GM18526 (cell line): ENCODE measurements around the gene ERI3.

ENCODE experiments used
- POLR2A ChIP-seq: IDR thresholded peaks from 3 replicates; pipeline ENCODE4 v1.6.1; 2011; ENCODE audit not compliant: insufficient read length; ENCODE audit errors: extremely low read depth

ERI3 gene

GRCh38 chr1:44310006-44310405, 45.1 kb downstream of the ERI3 start:
- no peak for TF ChIP-seq POLR2A

- TF ChIP-seq POLR2A, result no peak
These were observed 49.1 kb downstream of the ERI3 start for GRCh38 chr1:44305962-44306422.

GRCh38 chr1:44303532-44303931, 51.5 kb downstream of the ERI3 start:
- no peak for TF ChIP-seq POLR2A

- TF ChIP-seq POLR2A, result no peak
These were observed 52.5 kb downstream of the ERI3 start for GRCh38 chr1:44302541-44302940.

- TF ChIP-seq POLR2A, result no peak
These were observed 53.6 kb downstream of the ERI3 start for GRCh38 chr1:44301442-44301841.

- TF ChIP-seq POLR2A, result no peak
These were observed 54.2 kb downstream of the ERI3 start for GRCh38 chr1:44300852-44301251.

- TF ChIP-seq POLR2A, result no peak
These were observed 57.2 kb downstream of the ERI3 start for GRCh38 chr1:44297695-44298400.

GRCh38 chr1:44296806-44297205, 58.3 kb downstream of the ERI3 start:
- TF ChIP-seq POLR2A, result no peak

- TF ChIP-seq POLR2A, result no peak
These were observed 59.0 kb downstream of the ERI3 start for GRCh38 chr1:44296086-44296485.

- no peak for TF ChIP-seq POLR2A
These were observed 60.5 kb downstream of the ERI3 start for GRCh38 chr1:44294588-44295007.

- no peak for TF ChIP-seq POLR2A
These were observed 61.2 kb downstream of the ERI3 start for GRCh38 chr1:44293761-44294315.

GRCh38 chr1:44292651-44293050, 62.4 kb downstream of the ERI3 start:
- no peak for TF ChIP-seq POLR2A

- no peak for TF ChIP-seq POLR2A
These were observed 64.6 kb downstream of the ERI3 start for GRCh38 chr1:44290250-44291094.

GRCh38 chr1:44289530-44289929, 65.5 kb downstream of the ERI3 start:
- no peak for TF ChIP-seq POLR2A

- TF ChIP-seq POLR2A, result no peak
These were observed 66.2 kb downstream of the ERI3 start for GRCh38 chr1:44288883-44289282.

- no peak for TF ChIP-seq POLR2A
These were observed 70.9 kb downstream of the ERI3 start for GRCh38 chr1:44284184-44284583.
